AG04450 (cell line): ENCODE measurements around the gene OR52N2. TPM values are rescaled to one million over a fixed set of nuclear protein-coding genes. Genes with fewer than 3 reads are reported as not detected.

Source experiments
- CTCF ChIA-PET: fragments of 300-600, 350-600 bp; formaldehyde crosslinking; extraction: SDS; loops from one replicate; lab custom pipeline; 2022; ENCODE audit warnings: antibody characterized with exemption, inconsistent platforms; lab: Charles Lee
- POLR2A ChIA-PET: fragments of 350-600 bp; formaldehyde crosslinking; extraction: SDS; loops from one replicate; lab custom pipeline; 2021; ENCODE audit warnings: antibody characterized with exemption, inconsistent platforms; lab: Yijun Ruan, JAX
- DNase-seq: peaks from one replicate; pipeline ENCODE4 v3.0.0-alpha.2; 2011; ENCODE audit warnings: low read depth, low spot score
- H3K27ac ChIP-seq: one replicate; pipeline ENCODE4 v1.5.1; 2012; ENCODE audit warnings: low read depth, low read length, control low read depth
- H3K27me3 ChIP-seq: one replicate; pipeline ENCODE4 v1.6.0; 2012; ENCODE audit warnings: low read length; ENCODE audit not compliant: control insufficient read depth, insufficient read depth
- H3K4me3 ChIP-seq: 2 replicates; pipeline ENCODE4 v1.5.1; 2011; ENCODE audit warnings: mild to moderate bottlenecking, low read depth, low read length, control low read depth
- H3K9me3 ChIP-seq: 2 replicates; pipeline ENCODE4 v1.5.1; 2012; ENCODE audit warnings: low read length; ENCODE audit not compliant: control insufficient read depth, insufficient read depth
- polyA plus RNA-seq: library from polyadenylated mRNA; depleted of rRNA; stranded (reverse); fragments of >200 nt; gene quantifications from 2 replicates; pipeline ENCODE4 v1.2.3, GENCODE V29; 2011
- TF ChIP-seq, protein P1 (sequence below): IDR thresholded peaks from 2 replicates; pipeline ENCODE4 v1.5.1; 2011; ENCODE audit warnings: low read depth, low read length, control low read depth, inconsistent platforms

Gene OR52N2
- polyA plus RNA-seq, 1 experiment: not detected

DNA sequence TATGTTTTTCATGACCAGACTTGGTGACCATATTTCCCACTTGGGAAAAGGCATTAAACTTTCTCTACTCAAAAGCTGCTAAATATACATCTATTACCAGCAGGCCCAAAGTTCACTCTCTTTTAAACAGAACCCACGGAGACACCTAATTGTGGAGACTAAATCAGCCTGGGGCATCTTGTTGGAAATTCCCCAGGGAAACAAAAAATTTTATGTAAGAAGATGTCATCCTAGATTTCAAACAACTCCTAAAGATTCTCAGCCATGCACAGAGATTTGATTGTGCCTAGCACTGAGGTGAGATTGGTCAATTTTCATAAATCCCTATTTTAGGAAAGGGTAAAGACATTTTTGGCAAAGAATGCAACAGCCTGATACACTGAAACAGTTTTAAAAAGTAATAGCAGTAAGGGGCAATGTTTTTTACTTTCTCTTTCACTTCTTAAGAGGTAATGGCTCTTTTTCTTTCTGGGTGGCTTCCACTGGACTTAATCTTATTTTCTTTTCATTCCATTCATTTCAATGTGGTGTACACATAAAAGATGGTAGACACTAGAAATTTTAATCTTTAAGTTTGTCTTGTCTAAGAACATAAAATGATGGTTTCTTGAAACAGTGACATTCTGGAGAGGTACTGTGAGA lies 9.6 kb downstream of the OR52N2 start:
- TF ChIP-seq, protein P1, sequence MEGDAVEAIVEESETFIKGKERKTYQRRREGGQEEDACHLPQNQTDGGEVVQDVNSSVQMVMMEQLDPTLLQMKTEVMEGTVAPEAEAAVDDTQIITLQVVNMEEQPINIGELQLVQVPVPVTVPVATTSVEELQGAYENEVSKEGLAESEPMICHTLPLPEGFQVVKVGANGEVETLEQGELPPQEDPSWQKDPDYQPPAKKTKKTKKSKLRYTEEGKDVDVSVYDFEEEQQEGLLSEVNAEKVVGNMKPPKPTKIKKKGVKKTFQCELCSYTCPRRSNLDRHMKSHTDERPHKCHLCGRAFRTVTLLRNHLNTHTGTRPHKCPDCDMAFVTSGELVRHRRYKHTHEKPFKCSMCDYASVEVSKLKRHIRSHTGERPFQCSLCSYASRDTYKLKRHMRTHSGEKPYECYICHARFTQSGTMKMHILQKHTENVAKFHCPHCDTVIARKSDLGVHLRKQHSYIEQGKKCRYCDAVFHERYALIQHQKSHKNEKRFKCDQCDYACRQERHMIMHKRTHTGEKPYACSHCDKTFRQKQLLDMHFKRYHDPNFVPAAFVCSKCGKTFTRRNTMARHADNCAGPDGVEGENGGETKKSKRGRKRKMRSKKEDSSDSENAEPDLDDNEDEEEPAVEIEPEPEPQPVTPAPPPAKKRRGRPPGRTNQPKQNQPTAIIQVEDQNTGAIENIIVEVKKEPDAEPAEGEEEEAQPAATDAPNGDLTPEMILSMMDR: no peak
- no peaks in the 10 kb centered on the region for H3K9me3 ChIP-seq
- H3K4me3 ChIP-seq: peak overlapping the region; percentile 18; the same call in 1 of the 2 replicates
- H3K27me3 ChIP-seq: no peaks in the 10 kb centered on the region
- DNase-seq: no peak
- POLR2A ChIA-PET: no interaction called here
- CTCF ChIA-PET: interaction anchor here (1.4 kb wide), 1 partner anchor 9 kb away, joined by 3 read pairs; the partner anchor contains the start of gene OR52N2
- H3K27ac ChIP-seq: no peak overlapping the region

DNA sequence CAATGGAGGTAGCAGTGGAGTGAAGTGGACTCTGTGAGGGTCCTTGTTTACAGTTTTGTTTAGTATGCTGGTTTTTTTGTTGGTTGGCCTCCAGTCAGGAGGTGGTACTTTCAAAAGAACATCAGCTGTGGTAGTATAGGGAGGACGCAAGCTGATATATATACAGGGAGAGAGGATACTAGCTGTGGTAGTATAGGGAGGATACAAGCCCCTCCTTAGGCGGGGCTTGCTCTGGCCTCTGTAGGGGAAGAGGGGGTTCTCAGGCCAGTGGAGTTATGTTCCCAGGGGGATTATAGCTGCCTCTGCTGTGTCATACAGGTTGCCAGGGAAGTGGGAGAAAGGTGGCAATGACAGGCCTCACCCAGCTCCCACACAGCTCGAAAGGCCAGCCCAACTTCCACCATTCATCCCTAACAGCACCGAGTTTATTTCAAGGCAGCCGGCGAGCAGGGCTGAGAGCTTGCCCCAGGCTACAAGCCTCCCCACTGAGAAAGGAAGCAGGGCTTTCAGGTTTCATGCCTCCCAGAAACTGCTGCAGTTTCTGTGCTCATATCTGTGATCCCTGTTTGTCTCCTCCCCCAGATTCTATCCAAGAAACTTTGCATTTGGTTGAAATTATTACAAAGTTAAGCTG lies 22.6 kb downstream of the OR52N2 start:
- ChIA-PET POLR2A (no interaction called here), CTCF (no interaction called here)
- H3K4me3 ChIP-seq: no peak overlapping the region
- no peak for DNase-seq
- H3K27me3 ChIP-seq: no peaks in the 10 kb centered on the region
- TF ChIP-seq, protein P1: no peak
- H3K9me3 ChIP-seq: 0 out of 2 replicates have a peak, but pooled peaks cover 3% of the 10 kb centered on the region
- H3K27ac ChIP-seq: no peak overlapping the region

DNA sequence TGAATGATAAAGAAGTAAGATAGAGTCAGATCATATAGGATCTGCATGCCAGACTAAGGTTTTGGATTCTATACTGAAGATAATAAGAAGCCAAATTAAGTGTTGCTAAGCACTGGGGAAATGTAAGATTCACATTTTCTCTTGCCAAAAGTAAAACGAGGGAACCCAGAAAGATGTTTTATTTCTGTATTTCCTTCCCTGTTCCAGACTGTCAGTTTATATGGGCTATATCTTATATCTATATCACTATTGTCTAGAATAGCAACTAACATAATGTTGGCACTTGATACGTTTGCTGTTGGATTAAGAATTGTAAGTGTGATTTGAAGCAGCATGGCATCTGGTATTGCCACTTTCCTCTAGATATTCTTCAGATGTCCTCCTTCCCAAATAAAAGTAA lies 24.7 kb downstream of the OR52N2 start:
- 0 out of 2 replicates have a peak, but pooled peaks cover 3% of the 10 kb centered on the region for H3K9me3 ChIP-seq
- POLR2A ChIA-PET: no interaction called here
- no peak overlapping the region for H3K27ac ChIP-seq
- CTCF ChIA-PET: no interaction called here
- no peaks in the 10 kb centered on the region for H3K27me3 ChIP-seq
- DNase-seq: no peak
- TF ChIP-seq, protein P1: no peak
- no peak overlapping the region for H3K4me3 ChIP-seq

DNA sequence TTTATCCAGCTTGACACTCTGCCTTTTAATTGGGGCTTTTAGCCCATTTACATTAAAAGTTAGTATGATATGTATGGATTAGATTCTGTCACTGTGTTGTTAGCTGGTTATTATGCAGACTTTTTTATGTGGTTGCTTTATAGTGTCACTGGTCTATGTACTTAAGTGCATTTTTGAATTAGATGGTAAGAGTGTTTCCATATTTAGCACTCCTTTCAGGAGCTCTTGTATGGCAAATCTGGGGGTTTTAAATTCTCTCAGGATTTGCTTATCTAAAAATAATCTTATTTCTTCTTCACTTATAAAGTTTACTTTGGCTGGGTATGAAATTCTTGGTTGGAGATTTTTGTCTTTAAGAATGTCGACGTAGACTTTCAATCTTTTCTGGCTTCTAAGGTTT lies 29.0 kb downstream of the OR52N2 start:
- H3K27ac ChIP-seq: no peak overlapping the region
- TF ChIP-seq, protein P1: no peak
- no peak for DNase-seq
- H3K4me3 ChIP-seq: no peak overlapping the region
- no peaks in the 10 kb centered on the region for H3K9me3 ChIP-seq
- H3K27me3 ChIP-seq: no peaks in the 10 kb centered on the region
- POLR2A ChIA-PET: no interaction called here
- CTCF ChIA-PET: interaction anchor here (0.7 to 1.1 kb wide), 2 partner anchors 30 to 362 kb away, joined by 3 to 6 read pairs; no protein-coding TSS in a partner anchor

DNA sequence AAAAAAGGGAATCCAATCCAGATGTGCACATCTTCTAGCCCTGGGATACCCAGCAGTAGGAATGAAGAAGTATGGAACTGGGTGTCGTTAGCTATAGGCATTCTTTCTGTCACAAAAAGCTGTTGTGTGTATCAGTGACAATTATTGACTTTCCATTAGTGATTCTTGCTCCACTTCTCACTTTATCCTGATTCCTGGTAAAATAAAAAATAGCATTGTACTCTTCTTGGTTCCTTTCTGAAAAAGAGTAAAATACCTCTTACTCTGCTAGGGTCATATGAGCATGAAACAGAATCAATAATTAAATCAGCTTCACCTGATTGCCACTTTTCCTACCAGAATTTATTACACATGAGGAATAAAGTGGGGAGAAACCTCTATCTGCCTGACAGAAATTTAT lies 33.1 kb downstream of the OR52N2 start, which contains the start of gene OR52E6:
OR52E6 (minus strand) TSS at position 101 of the 400 bp plus-strand sequence; CDS start at position 101, 0 bp downstream.
- H3K4me3 ChIP-seq: no peak within 1 kb of the TSS
- TF ChIP-seq, protein P1: no peak
- CTCF ChIA-PET: no interaction called here
- POLR2A ChIA-PET: no interaction called here
- no peak for DNase-seq
- no peak within 1 kb of the TSS for H3K27ac ChIP-seq
- H3K27me3 ChIP-seq: no peaks in the 10 kb centered on the region
- H3K9me3 ChIP-seq: no peaks in the 10 kb centered on the region
